OCI-LY7 (cell line): ENCODE data around the gene MTF2.

ENCODE experiments used
- CTCF ChIP-seq: fragments of 200-600 bp; sonication (generic); conservative IDR thresholded peaks from 2 replicates; pipeline ENCODE4 v1.5.1; 2014; ENCODE audit warnings: mild to moderate bottlenecking, antibody characterized with exemption, low read length, moderate library complexity, mixed read lengths
- EZH2phosphoT487 ChIP-seq: fragments of 200-600 bp; sonication (generic); IDR thresholded peaks from 2 replicates; pipeline ENCODE4 v1.6.1; 2018; ENCODE audit warnings: low read depth, borderline replicate concordance, mild to moderate bottlenecking, mixed run types, antibody characterized with exemption, low read length, moderate library complexity, mixed read lengths

- TF ChIP-seq CTCF, result no peak
- no peak for TF ChIP-seq EZH2phosphoT487
Observed at GRCh38 chr1:93129507-93130099, 50.5 kb downstream of the MTF2 start.
